Neural cell (in vitro differentiated cells): Measurements from ENCODE around the gene SGTA. TPM values are rescaled to one million over a fixed set of nuclear protein-coding genes. Genes with fewer than 3 reads are reported as not detected.
A peak's percentile ranks its signal among the peaks of the same experiment; 100 is the strongest.

Source experiments
- H2AFZ ChIP-seq: fragments of 200-600, 300-800 bp; sonication (generic), shearing (Covaris generic); 2 replicates; pipeline ENCODE4 v1.6.0; 2014; ENCODE audit warnings: low read depth, mild to moderate bottlenecking, antibody characterized with exemption, low read length, moderate library complexity
- H3F3A ChIP-seq: fragments of 200-600 bp; shearing (Covaris generic); 2 replicates; pipeline ENCODE4 v1.6.1; 2016; ENCODE audit warnings: mild to moderate bottlenecking, moderate library complexity, mixed read lengths, antibody characterized with exemption, low read length; ENCODE audit not compliant: insufficient read depth, poor library complexity, severe bottlenecking
- H3K27ac ChIP-seq: fragments of 200-600, 300-800 bp; sonication (generic), shearing (Covaris generic); 2 replicates; pipeline ENCODE4 v1.5.1; 2014; ENCODE audit warnings: mild to moderate bottlenecking, low read length, moderate library complexity
- H3K27me3 ChIP-seq: fragments of 300-800, 200-600 bp; sonication (generic), shearing (Covaris generic); 2 replicates; pipeline ENCODE4 v1.6.0; 2014; ENCODE audit warnings: mild to moderate bottlenecking, low read depth, low read length, moderate library complexity; ENCODE audit not compliant: insufficient read depth
- H3K36me3 ChIP-seq: fragments of 300-800, 200-600 bp; sonication (generic), shearing (Covaris generic); 2 replicates; pipeline ENCODE4 v1.5.1; 2014; ENCODE audit warnings: mild to moderate bottlenecking, antibody characterized with exemption, low read length, moderate library complexity; ENCODE audit not compliant: insufficient read depth
- H3K4me2 ChIP-seq: fragments of 300-800, 200-600 bp; sonication (generic), shearing (Covaris generic); 2 replicates; pipeline ENCODE4 v1.6.0; 2014; ENCODE audit warnings: mild to moderate bottlenecking, low read length
- H3K4me3 ChIP-seq: fragments of 300-800, 200-600 bp; sonication (generic), shearing (Covaris generic); 2 replicates; pipeline ENCODE4 v1.5.1; 2014; ENCODE audit warnings: mild to moderate bottlenecking, low read length, moderate library complexity
- H3K79me2 ChIP-seq: fragments of 200-600 bp; shearing (Covaris generic); replicated peaks from 2 replicates; pipeline ENCODE4 v1.6.0; 2014; ENCODE audit warnings: mild to moderate bottlenecking, low read length, moderate library complexity; ENCODE audit not compliant: insufficient read depth
- H3K9ac ChIP-seq: fragments of 300-800, 200-600 bp; sonication (generic), shearing (Covaris generic); 2 replicates; pipeline ENCODE4 v1.6.1; 2016; ENCODE audit warnings: mild to moderate bottlenecking, low read length, mixed read lengths
- H3K9me2 ChIP-seq: fragments of 200-600 bp; shearing (Covaris generic); 2 replicates; pipeline ENCODE4 v1.6.1; 2016; ENCODE audit warnings: mild to moderate bottlenecking, low read length, mixed read lengths; ENCODE audit not compliant: insufficient read depth
- H3K9me3 ChIP-seq: fragments of 200-600, 300-800 bp; sonication (generic), shearing (Covaris generic); 2 replicates; pipeline ENCODE4 v1.6.1; 2016; ENCODE audit warnings: mild to moderate bottlenecking, mixed run types, low read length, moderate library complexity, mixed read lengths
- H4K20me1 ChIP-seq: fragments of 200-600 bp; shearing (Covaris generic); 2 replicates; pipeline ENCODE4 v1.6.1; 2016; ENCODE audit warnings: mild to moderate bottlenecking, mixed run types; ENCODE audit not compliant: insufficient read depth
- EP300 ChIP-seq: fragments of 450-650 bp; conservative IDR thresholded peaks from 2 replicates; pipeline ENCODE4 v1.6.1; 2014; ENCODE audit warnings: antibody characterized with exemption, mild to moderate bottlenecking, moderate library complexity; ENCODE audit not compliant: poor library complexity, severe bottlenecking
- EZH2 ChIP-seq: fragments of 200-600, 300-800 bp; shearing (Covaris generic), sonication (generic); IDR thresholded peaks from 2 replicates; pipeline ENCODE4 v1.6.1; 2014; ENCODE audit warnings: antibody characterized with exemption, low read length, borderline replicate concordance, mild to moderate bottlenecking; ENCODE audit not compliant: insufficient read depth, poor library complexity, severe bottlenecking
- MXI1 ChIP-seq: fragments of 450-650 bp; conservative IDR thresholded peaks from 2 replicates; pipeline ENCODE4 v1.6.1; 2014; ENCODE audit warnings: antibody characterized with exemption, mild to moderate bottlenecking; ENCODE audit not compliant: poor library complexity, severe bottlenecking
- POLR2AphosphoS5 ChIP-seq: IDR thresholded peaks from 2 replicates; pipeline ENCODE4 v1.6.1; 2012
- RAD21 ChIP-seq: fragments of 450-650 bp; conservative IDR thresholded peaks from 2 replicates; pipeline ENCODE4 v1.6.1; 2014; ENCODE audit warnings: antibody characterized with exemption, mild to moderate bottlenecking, moderate library complexity
- SMC3 ChIP-seq: fragments of 450-650 bp; conservative IDR thresholded peaks from 2 replicates; pipeline ENCODE4 v1.6.1; 2014; ENCODE audit warnings: antibody characterized with exemption, mild to moderate bottlenecking, moderate library complexity; ENCODE audit not compliant: poor library complexity
- TAF1 ChIP-seq: IDR thresholded peaks from 2 replicates; pipeline ENCODE4 v1.6.1; 2012; ENCODE audit warnings: low read depth
- polyA plus RNA-seq: library from polyadenylated mRNA; depleted of rRNA; stranded (reverse); fragments of >200 nt; gene quantifications from 2 replicates; pipeline ENCODE4 v1.2.3, GENCODE V29; 2014
- TF ChIP-seq, protein P1 (sequence below): IDR thresholded peaks from 2 replicates; pipeline ENCODE4 v1.6.1; 2012; ENCODE audit warnings: borderline replicate concordance
- TF ChIP-seq, protein P2 (sequence below): fragments of 450-650 bp; IDR thresholded peaks from 2 replicates; pipeline ENCODE4 v1.5.1; 2014; ENCODE audit warnings: antibody characterized with exemption, mild to moderate bottlenecking, moderate library complexity; ENCODE audit not compliant: poor library complexity, severe bottlenecking

SGTA gene
- polyA plus RNA-seq, 1 donor from 2014 or later, result 80.6 TPM

DNA sequence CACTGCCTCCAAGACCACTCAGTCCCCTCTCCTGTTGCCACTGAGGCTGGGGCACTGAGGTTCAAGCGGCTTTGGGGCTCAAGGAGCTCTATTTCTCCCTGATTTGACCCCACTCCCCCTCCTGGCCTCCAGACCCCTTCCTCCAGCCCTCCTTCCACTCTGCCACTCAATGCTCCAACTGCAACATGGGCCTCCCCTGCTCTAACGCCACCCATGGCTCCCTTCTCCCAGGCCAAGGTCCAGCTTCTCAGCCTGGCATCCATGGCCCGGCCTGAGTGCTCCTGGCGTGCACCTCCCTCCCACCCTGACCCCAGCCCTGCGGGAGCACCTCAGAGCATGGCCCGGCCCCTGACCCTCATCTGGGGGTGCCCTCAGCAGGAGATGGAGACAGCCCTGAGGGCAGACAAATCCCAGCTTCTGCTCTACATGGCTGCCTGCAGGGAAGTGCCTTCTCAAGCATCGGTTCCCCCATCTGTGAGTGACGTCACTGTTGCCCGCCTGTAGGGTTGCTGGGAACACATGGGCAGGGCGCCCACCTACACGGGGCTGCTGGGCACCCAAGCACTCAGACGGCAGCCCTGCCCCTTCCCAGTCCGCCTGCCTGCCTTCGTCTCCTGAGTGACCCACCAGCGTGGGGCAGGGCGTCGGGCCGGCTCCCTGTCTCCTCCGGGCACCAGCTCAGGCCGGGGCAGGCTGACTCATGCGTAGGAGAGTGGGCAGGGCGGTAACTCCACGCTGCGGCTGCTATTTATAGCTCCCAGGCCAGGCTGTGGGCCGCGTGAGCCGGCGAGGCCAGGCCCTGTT is 60.3 kb downstream of the SGTA start:
- H3K4me2 ChIP-seq, result no peak overlapping the region
- H3K27me3 ChIP-seq, result no peaks in the 10 kb centered on the region
- no peak overlapping the region for H2AFZ ChIP-seq
- H4K20me1 ChIP-seq, result no peaks in the 10 kb centered on the region
- TF ChIP-seq, protein P1, sequence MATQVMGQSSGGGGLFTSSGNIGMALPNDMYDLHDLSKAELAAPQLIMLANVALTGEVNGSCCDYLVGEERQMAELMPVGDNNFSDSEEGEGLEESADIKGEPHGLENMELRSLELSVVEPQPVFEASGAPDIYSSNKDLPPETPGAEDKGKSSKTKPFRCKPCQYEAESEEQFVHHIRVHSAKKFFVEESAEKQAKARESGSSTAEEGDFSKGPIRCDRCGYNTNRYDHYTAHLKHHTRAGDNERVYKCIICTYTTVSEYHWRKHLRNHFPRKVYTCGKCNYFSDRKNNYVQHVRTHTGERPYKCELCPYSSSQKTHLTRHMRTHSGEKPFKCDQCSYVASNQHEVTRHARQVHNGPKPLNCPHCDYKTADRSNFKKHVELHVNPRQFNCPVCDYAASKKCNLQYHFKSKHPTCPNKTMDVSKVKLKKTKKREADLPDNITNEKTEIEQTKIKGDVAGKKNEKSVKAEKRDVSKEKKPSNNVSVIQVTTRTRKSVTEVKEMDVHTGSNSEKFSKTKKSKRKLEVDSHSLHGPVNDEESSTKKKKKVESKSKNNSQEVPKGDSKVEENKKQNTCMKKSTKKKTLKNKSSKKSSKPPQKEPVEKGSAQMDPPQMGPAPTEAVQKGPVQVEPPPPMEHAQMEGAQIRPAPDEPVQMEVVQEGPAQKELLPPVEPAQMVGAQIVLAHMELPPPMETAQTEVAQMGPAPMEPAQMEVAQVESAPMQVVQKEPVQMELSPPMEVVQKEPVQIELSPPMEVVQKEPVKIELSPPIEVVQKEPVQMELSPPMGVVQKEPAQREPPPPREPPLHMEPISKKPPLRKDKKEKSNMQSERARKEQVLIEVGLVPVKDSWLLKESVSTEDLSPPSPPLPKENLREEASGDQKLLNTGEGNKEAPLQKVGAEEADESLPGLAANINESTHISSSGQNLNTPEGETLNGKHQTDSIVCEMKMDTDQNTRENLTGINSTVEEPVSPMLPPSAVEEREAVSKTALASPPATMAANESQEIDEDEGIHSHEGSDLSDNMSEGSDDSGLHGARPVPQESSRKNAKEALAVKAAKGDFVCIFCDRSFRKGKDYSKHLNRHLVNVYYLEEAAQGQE, result no peak
- TF ChIP-seq EP300 (no peak), RAD21 (no peak), MXI1 (no peak), SMC3 (no peak), POLR2AphosphoS5 (no peak), EZH2 (no peak), TAF1 (no peak)
- TF ChIP-seq, protein P2, sequence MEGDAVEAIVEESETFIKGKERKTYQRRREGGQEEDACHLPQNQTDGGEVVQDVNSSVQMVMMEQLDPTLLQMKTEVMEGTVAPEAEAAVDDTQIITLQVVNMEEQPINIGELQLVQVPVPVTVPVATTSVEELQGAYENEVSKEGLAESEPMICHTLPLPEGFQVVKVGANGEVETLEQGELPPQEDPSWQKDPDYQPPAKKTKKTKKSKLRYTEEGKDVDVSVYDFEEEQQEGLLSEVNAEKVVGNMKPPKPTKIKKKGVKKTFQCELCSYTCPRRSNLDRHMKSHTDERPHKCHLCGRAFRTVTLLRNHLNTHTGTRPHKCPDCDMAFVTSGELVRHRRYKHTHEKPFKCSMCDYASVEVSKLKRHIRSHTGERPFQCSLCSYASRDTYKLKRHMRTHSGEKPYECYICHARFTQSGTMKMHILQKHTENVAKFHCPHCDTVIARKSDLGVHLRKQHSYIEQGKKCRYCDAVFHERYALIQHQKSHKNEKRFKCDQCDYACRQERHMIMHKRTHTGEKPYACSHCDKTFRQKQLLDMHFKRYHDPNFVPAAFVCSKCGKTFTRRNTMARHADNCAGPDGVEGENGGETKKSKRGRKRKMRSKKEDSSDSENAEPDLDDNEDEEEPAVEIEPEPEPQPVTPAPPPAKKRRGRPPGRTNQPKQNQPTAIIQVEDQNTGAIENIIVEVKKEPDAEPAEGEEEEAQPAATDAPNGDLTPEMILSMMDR, result no peak
- H3K9me2 ChIP-seq, result no peaks in the 10 kb centered on the region
- peak overlapping the region; percentile 78 for H3K4me3 ChIP-seq
- H3F3A ChIP-seq, result no peaks in the 10 kb centered on the region
- H3K27ac ChIP-seq, result no peak overlapping the region
- H3K36me3 ChIP-seq, result no peaks in the 10 kb centered on the region
- H3K9ac ChIP-seq, result no peak overlapping the region
- H3K79me2 ChIP-seq, result no peaks in the 10 kb centered on the region
- H3K9me3 ChIP-seq, result no peaks in the 10 kb centered on the region

DNA sequence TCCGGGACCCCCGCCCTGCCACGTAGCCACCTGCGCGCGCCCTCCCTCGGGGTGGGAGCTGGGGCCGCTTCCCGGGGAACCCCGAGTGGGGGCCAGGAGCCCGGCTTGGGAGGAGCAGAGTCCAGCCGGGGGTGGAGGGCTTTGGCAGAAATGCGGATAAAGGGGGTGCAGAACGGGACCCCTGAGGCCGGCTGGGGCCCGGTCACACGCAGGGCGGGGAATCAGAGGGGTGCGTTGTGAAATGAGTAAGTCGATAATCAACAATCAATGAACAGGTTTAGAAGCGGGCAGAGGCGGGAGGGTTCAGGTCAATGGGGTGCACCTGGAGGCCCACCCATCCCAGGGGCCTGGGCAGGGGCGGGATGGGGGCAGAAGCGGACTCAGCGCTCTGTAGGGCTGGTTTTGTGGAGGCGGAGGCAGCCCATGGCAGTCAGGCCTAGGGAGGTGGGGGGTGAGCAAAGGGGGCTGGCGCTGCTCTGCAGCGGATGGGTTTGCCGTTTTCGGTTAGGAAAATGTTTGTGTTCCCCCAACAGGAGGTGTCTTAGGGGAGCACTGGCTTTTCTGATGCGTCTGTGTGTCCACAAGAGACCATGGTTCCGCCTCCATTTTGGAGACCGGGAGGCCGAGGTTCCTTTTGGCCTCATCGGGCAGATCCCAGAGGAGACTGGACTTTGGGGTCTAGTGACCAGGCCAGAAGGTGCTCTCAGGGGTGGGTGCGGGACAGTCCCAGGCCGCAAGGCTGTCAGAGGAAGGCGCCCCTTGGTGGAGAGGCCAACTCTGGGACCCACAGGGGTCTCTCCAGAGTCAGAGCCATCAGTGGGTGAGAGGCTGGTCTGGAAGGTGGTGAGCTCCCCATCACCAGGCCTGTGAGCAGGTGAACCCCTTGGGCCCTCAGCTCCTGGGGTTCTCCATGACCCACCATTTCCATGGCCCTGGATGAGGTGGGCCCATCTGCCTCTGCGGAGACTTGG is 61.2 kb downstream of the SGTA start:
- H4K20me1 ChIP-seq, result no peaks in the 10 kb centered on the region
- peak overlapping the region; percentile 78 for H3K4me3 ChIP-seq
- H3K9me3 ChIP-seq, result no peaks in the 10 kb centered on the region
- peak overlapping the region; percentile 89 for H3K4me2 ChIP-seq
- no peaks in the 10 kb centered on the region for H3K9me2 ChIP-seq
- H3K27me3 ChIP-seq, result no peaks in the 10 kb centered on the region
- H3K9ac ChIP-seq, result peak overlapping the region; percentile 79
- H2AFZ ChIP-seq, result peak overlapping the region; percentile 33
- H3K36me3 ChIP-seq, result no peaks in the 10 kb centered on the region
- H3K79me2 ChIP-seq, result no peaks in the 10 kb centered on the region
- no peaks in the 10 kb centered on the region for H3F3A ChIP-seq
- TF ChIP-seq TAF1 (no peak), EP300 (no peak), POLR2AphosphoS5 (no peak), EZH2 (no peak)
- TF ChIP-seq, protein P1, result no peak
- no peak overlapping the region for H3K27ac ChIP-seq
